ENCODE results near the gene TEKTIP1. TPM values are rescaled to one million over a fixed set of nuclear protein-coding genes. Genes with fewer than 3 reads are reported as not detected.

The TEKTIP1 gene
- total and polyA plus RNA-seq, 2 experiments from 2014 or later, result 1.5 TPM; not detected in 1

DNA sequence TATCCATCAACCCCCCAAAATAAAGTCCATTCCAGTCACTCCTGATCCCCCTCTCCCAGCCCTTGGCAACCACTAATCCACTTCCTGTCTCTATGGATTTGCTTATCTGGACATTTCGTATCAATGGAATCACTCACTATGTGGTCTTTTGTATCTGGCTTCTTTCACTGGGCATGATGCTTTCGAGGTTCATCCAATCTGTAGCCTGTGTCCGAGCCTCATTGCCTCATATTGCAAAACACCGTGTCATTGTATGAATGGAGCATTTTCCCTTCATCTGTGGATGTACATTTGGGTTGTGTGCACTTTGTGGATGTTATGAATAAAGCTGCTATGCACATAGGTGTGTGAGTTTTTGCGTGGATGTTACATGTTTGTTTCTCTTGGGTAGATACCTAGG is 34.2 kb upstream of the TEKTIP1 start:
- Histone ChIP-seq H3K36me3 (replicated peaks; ENCODE audit: insufficient read depth, low read depth) (no peaks in the 10 kb centered on the region), H3K4me1 (ENCODE audit: insufficient read depth) (peaks cover 11% of the 10 kb centered on the region), H3K9me2 (replicated peaks; ENCODE audit: insufficient read depth) (no peaks in the 10 kb centered on the region), H3K27ac (peak overlapping the region; percentile 91), H4K20me1 (ENCODE audit: insufficient read depth, poor library complexity, severe bottlenecking) (peaks cover 21% of the 10 kb centered on the region), H3K4me2 (peak overlapping the region; percentile 78), H3K9me3 (ENCODE audit: low read depth) (no peaks in the 10 kb centered on the region), H3K4me3 (no peak overlapping the region), H2AFZ (no peak overlapping the region), H3K27me3 (no peaks in the 10 kb centered on the region), H3K79me2 (peaks cover 41% of the 10 kb centered on the region)
- no peak for DNase-seq (ENCODE audit: low spot score)
- 65% methylated on average over 5 of the region's 5 CpGs for WGBS (ENCODE audit: low lambda C conversion rate, missing lambda C conversion rate)
- TF ChIP-seq EZH2 (IDR thresholded peaks at IDR 0.05; ENCODE audit: borderline replicate concordance), result no peak
- TF ChIP-seq, protein P1, sequence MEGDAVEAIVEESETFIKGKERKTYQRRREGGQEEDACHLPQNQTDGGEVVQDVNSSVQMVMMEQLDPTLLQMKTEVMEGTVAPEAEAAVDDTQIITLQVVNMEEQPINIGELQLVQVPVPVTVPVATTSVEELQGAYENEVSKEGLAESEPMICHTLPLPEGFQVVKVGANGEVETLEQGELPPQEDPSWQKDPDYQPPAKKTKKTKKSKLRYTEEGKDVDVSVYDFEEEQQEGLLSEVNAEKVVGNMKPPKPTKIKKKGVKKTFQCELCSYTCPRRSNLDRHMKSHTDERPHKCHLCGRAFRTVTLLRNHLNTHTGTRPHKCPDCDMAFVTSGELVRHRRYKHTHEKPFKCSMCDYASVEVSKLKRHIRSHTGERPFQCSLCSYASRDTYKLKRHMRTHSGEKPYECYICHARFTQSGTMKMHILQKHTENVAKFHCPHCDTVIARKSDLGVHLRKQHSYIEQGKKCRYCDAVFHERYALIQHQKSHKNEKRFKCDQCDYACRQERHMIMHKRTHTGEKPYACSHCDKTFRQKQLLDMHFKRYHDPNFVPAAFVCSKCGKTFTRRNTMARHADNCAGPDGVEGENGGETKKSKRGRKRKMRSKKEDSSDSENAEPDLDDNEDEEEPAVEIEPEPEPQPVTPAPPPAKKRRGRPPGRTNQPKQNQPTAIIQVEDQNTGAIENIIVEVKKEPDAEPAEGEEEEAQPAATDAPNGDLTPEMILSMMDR (IDR thresholded peaks at IDR 0.05; ENCODE audit: poor library complexity), result no peak
- TF ChIP-seq EZH2phosphoT487 (IDR thresholded peaks at IDR 0.05; ENCODE audit: low read depth, severe bottlenecking, unreplicated experiment), result no peak

DNA sequence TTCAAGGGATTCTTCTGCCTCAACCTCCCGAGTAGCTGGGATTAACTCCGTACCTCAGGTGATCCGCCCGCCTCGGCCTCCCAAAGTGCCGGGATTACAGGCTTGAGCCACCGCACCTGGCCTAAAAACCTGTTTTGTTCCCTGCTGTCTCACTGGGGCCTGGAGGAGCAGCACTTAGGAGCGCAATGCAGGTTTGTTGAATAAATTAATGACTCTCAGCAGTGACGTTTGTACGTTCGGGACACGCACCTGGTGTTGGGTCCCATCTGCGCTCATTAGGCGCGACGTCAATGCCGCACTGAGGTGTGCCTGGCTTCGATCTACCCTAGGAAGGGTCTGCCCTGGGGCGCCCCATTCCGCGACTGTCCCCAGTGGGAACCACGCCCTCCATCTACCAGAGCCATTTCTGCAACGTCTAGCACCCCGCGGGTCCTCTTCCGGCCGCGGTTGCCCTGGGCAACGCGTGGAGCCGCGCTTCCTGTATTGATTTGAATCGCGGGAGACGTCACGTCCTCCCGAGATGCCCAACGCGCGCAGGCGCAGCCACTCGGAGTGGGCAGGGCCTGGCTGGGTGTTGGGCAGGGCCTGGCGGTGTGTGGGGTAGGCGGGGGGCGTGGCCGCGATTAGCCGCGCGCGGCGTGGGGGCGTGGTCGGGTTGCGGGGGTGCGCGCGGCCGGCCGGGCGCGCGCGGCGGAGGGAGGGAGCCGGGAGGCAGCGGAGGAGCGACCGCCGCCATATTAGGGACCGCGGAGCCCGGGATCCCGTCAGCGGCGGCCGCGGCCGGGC is 33.2 kb upstream of the TEKTIP1 start, which contains the start of gene FZR1:
Gene FZR1, plus strand, starts transcription at position 714 of the 786 bp plus-strand sequence. CDS start 16,679 bp downstream, outside the sequence.
- H3K9me2 ChIP-seq (replicated peaks; ENCODE audit: insufficient read depth), result no peaks in the 10 kb centered on the region
- H2AFZ ChIP-seq, result peak within 1 kb of the TSS; percentile 75
- no peaks in the 10 kb centered on the region for H3K36me3 ChIP-seq (replicated peaks; ENCODE audit: insufficient read depth, low read depth)
- peaks cover 32% of the 10 kb centered on the region for H4K20me1 ChIP-seq (ENCODE audit: insufficient read depth, poor library complexity, severe bottlenecking)
- H3K4me2 ChIP-seq, result peak within 1 kb of the TSS; percentile 96
- TF ChIP-seq, protein P1 (IDR thresholded peaks at IDR 0.05; ENCODE audit: poor library complexity), result no peak
- TF ChIP-seq EZH2phosphoT487 (IDR thresholded peaks at IDR 0.05; ENCODE audit: low read depth, severe bottlenecking, unreplicated experiment) (no peak), EZH2 (IDR thresholded peaks at IDR 0.05; ENCODE audit: borderline replicate concordance) (no peak)
- peak within 1 kb of the TSS; percentile 94 for H3K4me3 ChIP-seq
- H3K27me3 ChIP-seq, result no peaks in the 10 kb centered on the region
- no peaks in the 10 kb centered on the region for H3K9me3 ChIP-seq (ENCODE audit: low read depth)
- 3% methylated on average over 44 of the region's 79 CpGs for WGBS (ENCODE audit: low lambda C conversion rate, missing lambda C conversion rate)
- H3K4me1 ChIP-seq (ENCODE audit: insufficient read depth), result peaks cover 10% of the 10 kb centered on the region
- peaks cover 46% of the 10 kb centered on the region for H3K79me2 ChIP-seq
- DNase-seq (ENCODE audit: low spot score), result peak; percentile 100
- peak within 1 kb of the TSS; percentile 91 for H3K27ac ChIP-seq

DNA sequence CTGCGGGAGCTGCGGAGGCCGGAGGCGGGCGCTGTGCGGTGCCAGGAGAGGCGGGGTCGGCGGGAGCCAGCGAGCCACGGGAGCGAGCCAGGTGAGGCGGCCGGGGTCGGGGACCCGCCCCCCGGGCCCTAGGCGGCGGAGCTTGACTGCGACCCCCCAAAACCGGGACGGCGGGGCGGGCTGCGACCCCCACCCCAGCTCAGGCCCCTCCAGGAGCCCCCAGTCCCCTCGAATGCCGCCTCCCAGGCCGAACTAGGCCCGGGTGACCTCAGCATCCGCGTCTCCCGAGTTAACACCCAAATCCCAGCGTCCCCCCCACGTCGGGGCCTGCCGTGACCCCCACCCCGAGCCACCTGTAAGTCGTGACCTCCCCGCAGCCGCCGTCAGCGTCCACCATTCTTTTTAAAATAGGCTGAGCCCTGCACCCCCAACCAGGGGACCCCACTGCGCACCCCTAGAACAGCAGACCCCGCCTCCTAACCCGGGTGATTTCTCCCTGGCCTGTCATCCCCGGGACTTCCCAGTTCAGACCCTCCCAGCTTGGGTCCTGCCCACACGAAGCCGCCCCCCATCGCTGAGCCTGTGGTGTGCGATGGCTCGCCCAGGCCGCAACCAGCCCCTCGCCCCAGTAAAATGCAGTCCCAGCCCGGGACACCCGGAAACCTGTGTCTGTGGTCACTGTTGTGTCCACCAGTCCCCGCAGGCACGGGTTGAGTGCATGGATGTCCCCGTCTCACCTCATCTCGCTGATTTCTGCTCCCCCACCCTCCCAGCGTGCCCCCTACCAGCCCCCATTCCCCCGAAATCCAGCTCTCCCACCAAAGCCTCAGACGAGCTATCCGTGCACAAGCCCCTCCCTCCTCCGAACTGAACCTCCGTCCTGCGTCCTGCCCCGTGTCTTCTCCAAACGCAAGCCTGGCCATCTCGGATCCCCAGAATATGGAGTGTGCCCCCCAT is 32.3 kb upstream of the TEKTIP1 start:
- no peaks in the 10 kb centered on the region for H3K9me2 ChIP-seq (replicated peaks; ENCODE audit: insufficient read depth)
- H3K27ac ChIP-seq, result peak overlapping the region; percentile 85
- peaks cover 54% of the 10 kb centered on the region for H3K79me2 ChIP-seq
- H2AFZ ChIP-seq, result peak overlapping the region; percentile 27
- peak overlapping the region; percentile 94 for H3K4me3 ChIP-seq
- H3K36me3 ChIP-seq (replicated peaks; ENCODE audit: insufficient read depth, low read depth), result no peaks in the 10 kb centered on the region
- peaks cover 10% of the 10 kb centered on the region for H3K4me1 ChIP-seq (ENCODE audit: insufficient read depth)
- TF ChIP-seq, protein P1 (IDR thresholded peaks at IDR 0.05; ENCODE audit: poor library complexity), result no peak
- no peak for TF ChIP-seq EZH2 (IDR thresholded peaks at IDR 0.05; ENCODE audit: borderline replicate concordance)
- no peak for TF ChIP-seq EZH2phosphoT487 (IDR thresholded peaks at IDR 0.05; ENCODE audit: low read depth, severe bottlenecking, unreplicated experiment)
- H3K4me2 ChIP-seq, result peak overlapping the region; percentile 96
- H4K20me1 ChIP-seq (ENCODE audit: insufficient read depth, poor library complexity, severe bottlenecking), result peaks cover 41% of the 10 kb centered on the region
- H3K27me3 ChIP-seq, result no peaks in the 10 kb centered on the region
- 5% methylated on average over 19 of the region's 69 CpGs for WGBS (ENCODE audit: low lambda C conversion rate, missing lambda C conversion rate)
- DNase-seq (ENCODE audit: low spot score), result peak; percentile 50
- no peaks in the 10 kb centered on the region for H3K9me3 ChIP-seq (ENCODE audit: low read depth)
